Gastrocnemius medialis (tissue), 4 donors: ENCODE measurements around the gene PPP1R2.

Experiments used
- POLR2A ChIP-seq, 2 donors: fragments of 450-650 bp; IDR thresholded peaks; one replicate each; pipeline ENCODE4 v1.6.1; 2017; ENCODE audit warnings: antibody characterized with exemption in 2 of 2, mild to moderate bottlenecking in 2 of 2, moderate library complexity in 2 of 2
- TF ChIP-seq, protein P1 (sequence below), 5 experiments: fragments of 450-650 bp in 3 of 5; fragments of 200-600 bp in 2 of 5; sonication (generic) in 2 of 5; IDR thresholded peaks in 4 of 5; conservative IDR thresholded peaks in 1 of 5; 1 replicate in 4 of 5; 2 replicates in 1 of 5; pipeline ENCODE4 v1.5.1; 2016 to 2019; ENCODE audit warnings: antibody characterized with exemption in 5 of 5, mild to moderate bottlenecking in 3 of 5, moderate library complexity in 3 of 5

DNA sequence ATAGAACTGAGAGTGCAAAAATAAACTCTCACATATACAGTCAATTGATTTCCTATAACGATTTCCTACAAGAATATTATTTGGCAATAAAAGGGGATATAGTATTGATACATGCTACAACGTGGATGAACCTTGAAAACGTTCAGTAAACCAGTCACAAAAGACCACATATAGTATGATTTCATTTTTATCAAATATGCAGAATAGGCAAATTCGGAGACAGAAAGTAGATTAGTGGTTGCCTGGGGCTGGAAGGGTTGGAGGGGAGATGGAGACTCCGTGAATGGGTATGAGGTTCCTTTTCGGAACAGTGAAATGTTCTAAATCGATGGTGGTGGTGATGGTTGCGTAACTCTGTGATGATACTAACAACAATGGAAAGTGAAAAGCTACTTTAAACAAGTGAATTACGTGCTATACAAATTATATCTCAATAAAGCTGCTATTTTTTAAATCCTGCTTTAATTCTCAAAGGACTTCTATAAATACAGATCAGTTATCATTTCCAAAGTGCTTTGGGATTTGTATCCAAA, 34.6 kb upstream of the PPP1R2 start:
- TF ChIP-seq, protein P1, sequence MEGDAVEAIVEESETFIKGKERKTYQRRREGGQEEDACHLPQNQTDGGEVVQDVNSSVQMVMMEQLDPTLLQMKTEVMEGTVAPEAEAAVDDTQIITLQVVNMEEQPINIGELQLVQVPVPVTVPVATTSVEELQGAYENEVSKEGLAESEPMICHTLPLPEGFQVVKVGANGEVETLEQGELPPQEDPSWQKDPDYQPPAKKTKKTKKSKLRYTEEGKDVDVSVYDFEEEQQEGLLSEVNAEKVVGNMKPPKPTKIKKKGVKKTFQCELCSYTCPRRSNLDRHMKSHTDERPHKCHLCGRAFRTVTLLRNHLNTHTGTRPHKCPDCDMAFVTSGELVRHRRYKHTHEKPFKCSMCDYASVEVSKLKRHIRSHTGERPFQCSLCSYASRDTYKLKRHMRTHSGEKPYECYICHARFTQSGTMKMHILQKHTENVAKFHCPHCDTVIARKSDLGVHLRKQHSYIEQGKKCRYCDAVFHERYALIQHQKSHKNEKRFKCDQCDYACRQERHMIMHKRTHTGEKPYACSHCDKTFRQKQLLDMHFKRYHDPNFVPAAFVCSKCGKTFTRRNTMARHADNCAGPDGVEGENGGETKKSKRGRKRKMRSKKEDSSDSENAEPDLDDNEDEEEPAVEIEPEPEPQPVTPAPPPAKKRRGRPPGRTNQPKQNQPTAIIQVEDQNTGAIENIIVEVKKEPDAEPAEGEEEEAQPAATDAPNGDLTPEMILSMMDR (IDR thresholded peaks at IDR 0.05 in 4 of 5, conservative IDR thresholded peaks at IDR 0.05 in 1 of 5): no peak
- TF ChIP-seq POLR2A (IDR thresholded peaks at IDR 0.05): no peak
